Epidermal melanocyte (primary cell): ENCODE measurements around the gene MT1G.
"Not testable (repeated sequence)": the region's sequence is repeated elsewhere in the genome, so short reads cannot be mapped to it uniquely, and the experiment has no call there.

Experiments
- DNase-seq: peaks from one replicate; pipeline ENCODE4 v3.0.0; 2011; ENCODE audit warnings: low spot score; ENCODE audit not compliant: insufficient read length

Gene MT1G

DNA sequence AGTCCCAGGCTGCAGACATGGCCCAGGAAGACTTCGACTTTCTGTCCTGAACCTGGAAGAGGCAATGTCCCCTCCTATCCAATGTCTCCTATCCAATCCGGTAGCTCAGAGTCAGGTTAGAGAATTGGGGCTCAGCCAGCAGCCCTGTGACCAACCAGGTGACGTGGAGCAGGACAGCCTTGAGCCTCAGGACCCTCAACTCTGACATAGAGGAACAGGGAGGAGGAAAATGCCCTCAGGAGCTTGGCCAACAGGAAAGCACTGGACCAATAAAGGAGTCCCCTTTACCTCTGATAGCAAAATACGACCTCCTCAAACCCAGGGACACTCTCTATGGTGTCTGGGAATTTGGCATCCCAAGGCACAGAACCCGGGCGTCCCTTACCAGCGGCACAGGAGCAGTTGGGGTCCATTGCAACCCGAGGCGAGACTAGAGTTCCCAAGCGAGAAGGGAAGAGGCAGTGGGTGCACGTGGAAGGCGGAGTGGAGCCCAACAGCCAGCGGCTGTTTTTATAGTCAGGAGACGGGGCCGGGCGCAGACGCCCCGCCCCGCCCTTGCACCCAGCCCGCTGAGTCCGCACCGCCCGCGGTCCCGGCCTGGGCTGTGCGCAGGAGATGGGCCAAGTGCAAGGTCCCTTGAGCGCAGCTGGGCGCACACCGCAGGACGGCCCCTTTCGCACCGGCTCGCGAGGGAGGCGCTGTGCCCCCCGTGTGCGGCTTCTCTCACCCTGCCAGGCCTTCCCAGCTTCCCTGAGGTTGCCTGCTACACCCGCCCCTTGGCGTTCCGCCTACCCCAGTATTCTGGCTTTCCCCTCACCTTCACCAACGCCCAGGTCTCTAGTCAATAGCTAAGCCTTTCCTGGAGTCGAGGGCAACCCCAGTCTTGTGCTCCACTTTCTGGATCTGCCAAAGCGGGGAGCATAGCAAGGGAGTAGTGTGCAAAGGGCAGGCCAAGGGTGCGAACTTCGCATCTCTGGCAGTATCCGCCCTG lies at the start of gene MT1G:
Gene MT1G, minus strand, starts transcription at position 485 of the 991 bp plus-strand sequence. Its CDS starts 72 bp downstream, at position 413.
- DNase-seq: no peak

DNA sequence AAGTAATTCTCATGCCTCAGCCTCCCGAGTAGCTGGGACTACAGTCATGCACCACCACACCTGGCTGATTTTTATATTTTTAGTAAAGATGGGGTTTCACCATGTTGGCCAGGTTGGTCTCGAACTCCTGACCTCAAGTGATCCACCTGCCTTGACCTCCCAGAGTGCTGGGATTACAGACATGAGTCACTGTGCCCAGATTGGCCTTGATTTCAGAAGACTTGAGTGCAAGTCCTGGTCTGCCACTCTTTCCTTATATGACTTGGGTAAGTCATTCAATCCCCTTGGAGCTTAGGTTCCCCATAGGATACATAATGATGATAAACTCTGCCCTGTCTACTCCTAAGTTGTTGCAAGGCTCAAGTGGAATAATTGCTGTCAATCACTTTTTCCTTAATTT lies 49.7 kb upstream of the MT1G start:
- not testable (repeated sequence) for DNase-seq

DNA sequence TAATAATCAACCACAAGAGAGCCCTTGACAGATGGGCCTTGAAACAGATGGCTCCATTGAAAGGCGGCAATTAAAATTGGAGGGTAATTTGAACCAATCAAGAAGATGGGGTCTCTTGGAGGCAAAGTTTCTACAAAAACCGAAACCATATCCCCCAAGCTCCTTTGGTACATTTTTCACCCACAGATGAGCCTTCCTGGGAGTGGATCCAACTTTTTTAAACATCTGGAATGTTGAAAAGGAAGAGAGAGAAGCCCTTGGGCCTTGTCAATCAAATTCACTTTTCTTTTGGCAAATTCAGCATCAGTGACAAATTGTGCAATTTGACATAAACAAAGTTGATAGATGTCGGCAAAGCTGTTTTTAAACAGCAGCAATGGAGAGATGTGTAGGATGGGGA lies 48.9 kb upstream of the MT1G start:
- no peak for DNase-seq

DNA sequence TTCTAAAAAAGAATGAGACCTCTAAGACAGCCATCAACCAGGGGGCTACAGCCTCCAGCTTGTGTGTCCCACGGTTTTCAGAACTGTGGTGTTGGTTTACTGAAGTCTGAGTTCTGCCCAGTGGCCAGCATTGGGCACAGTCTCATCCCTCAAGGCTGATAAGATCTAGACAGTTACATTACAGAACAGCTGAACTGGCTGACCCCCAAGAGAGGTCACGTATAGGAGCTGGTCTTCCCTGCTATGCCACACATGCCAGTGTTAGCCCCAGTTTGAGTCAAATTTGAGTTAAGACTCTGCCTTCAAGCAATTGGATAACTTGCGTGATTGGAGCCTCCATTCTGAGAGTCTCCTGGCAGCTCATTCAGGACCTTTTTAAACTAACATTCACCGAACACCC lies 47.3 kb upstream of the MT1G start:
- no peak for DNase-seq

DNA sequence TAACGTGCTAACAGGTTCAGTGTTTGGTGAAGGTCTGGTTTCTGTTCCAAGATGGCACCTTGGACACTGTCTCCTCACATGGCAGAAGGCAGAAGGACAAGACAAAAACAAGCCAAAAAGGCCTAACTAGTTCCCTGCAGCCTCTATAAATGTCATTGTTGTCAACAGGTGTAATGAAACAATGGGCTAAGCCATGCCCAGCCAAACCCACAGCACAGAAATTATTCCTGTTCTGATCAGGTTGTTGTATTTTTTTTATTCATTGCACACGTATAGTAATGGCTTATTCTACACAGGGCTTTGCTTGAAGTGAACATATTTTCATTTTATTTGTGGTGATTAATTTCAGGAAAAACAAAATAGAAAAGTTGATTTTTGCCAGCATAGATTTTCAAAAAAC lies 45.9 kb upstream of the MT1G start:
- no peak for DNase-seq

DNA sequence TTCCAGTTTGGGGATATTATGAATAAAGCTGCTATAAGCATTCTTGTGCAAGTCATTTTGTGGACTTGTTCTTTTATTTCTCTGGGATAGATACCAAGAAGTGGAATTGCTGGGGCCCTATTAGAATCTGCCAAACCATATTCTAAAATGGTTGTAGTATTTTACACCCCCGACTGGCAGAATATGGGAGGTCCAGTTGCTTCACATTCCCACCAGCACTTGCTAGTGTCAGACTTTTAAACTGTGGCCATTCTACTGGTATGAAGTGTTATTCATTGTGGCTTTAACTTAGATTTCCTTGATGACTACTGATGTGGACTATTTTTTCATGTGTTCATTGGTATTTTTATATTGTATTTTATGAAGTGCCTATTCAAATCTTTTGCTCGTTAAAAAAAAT lies 44.0 kb upstream of the MT1G start:
- no peak for DNase-seq

DNA sequence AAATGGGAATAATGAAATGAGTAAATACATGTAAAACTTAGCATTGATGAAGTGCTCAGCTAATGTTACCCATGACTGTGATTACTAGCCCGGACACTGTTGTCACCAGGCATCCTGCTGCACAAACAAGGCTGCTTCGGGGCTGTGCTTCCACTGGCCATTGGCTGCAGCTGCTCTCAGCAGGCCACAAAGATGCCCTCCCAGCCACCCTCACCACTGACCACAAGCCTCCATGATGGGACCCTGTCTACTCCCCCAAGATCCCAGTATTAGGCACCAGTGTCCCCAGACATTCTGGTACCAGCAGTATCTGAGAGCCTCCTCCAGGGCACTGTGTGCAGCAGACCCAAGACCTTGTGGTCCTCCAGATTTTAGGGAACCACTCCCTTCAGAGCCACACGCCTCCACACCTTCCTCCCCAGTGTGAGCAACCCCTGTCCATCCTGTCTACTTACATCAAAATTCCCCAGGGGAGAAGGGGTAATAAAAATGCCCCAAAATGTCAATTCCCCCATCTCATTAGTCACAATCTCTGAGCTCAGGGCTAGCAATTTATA lies 42.4 kb upstream of the MT1G start:
- DNase-seq: no peak

DNA sequence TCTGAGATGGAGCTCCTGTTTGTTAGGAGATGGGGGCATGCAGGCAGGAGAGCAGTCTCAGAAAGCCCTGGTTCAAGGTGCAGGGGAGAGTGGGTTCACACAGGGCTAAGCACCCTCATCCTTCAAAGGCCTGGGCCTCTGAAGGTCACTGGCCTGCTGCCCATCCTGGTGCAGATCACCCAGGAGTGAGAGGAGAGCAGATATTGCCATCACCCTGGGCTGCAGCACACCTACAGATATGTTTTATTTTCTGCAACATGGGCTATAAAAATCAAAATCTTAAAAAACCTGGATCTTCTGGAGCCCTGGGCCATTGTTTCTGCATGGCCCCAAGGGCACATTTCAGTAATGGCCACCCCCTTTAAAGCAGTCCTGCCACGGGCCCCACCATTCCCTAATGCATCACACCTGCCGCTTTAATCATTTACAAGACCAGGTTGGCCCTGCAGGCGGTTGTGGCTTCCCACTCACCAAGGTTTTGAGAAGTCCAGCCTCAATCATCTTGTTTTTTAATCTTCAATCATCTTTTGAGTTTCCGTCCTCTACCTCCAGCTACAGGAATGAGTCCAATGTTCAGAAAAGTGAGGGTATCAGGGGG lies 41.7 kb upstream of the MT1G start:
- no peak for DNase-seq

DNA sequence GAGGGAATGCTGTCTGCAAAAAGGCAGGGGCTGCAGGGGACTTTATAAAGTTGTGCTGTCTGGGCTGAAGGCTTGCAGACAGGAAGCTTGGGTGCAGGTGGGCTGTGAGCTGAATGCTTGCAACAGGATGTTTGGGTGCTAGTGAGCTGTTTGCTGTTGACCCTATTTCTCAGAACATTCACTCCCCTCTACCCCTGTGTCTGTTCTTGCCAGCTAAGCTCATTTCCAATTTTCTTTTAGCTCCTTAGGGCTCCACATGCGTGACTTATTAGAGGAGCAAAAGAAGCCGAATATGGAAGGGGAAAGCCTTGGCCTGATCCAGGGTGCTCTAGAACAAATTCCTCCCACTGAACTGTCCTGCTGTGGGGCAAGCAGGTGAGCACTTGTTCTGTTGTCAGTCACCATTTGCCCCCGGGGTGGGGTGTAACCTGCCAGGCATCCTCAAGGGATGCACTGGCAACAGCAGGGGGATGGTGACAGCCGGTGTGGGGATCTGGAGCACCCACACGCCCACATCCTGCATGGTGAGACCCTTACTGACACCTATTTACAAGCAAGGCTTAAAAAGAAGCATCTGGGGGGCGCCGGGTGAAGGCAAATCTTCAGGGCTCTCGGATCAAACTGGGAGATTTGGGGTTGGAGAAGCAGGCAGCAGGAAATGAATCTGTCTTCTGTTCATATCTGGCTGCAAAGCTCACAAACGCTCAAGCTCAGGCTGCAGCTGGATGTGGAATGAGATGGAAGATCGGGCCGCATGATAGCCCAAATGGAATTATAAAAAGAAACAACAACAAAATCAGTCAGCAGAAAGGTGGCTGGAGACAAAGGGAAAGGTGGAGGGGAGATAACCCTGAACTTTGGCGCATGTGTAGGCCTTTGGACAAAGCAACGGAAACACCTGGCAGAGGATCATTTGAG lies 40.9 kb upstream of the MT1G start:
- DNase-seq: no peak

DNA sequence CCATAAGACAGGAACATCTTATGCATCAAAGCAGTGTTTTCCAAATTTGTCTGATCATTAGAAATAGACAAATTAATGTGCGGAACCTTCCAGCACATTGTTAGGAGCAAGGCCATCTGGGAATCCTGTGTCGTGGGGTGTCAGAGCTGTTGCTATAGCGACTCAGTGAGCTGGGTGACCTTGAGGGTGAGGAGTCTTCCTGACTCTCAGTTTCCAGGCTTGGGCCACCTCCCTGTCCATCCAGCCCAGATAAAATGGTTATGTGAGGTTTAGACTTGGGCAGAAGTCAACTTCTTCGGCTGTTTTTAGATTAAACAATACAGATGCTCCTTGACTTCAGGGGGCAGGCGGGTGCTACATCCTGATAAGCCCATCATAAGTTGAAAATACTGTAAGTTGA lies 35.0 kb upstream of the MT1G start:
- DNase-seq: no peak

DNA sequence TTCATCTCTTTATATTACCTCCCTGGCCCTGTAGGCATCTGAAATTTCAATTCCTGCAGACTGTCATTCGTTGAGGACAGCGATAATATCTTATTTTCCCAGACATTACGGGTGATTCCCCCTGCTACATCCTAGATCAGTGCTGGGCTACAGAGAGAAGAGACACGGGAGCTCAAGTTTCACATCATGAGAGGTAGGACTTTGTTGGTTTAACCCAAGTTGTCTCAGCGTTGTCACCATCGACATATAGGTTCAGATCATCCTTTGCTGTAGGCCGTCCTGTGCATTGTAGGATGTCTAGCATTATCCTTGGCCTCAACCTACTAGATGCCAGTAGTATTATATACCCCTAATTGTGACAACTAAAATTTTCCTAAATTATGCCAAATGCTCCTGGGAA lies 33.7 kb upstream of the MT1G start:
- DNase-seq: no peak

DNA sequence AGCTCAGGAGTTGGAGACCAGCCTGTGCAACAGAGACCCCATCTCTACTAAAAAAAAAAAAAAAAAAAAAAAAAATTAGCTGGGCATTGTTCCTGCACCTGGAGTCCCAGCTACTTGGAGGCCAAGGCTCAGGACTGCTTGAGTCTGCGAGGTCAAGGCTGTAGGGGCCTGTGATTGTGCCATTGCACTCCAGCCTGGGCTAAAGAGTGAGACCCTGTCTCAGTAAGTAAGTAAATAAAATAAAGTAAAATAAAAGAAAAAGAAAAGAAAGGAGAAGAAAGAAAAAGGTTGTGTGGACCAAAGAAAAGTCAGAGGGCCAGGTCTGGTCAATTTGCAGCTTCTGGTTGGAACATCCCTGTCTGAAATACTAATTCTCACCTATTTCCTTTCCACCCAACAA lies 32.8 kb upstream of the MT1G start:
- no peak for DNase-seq

DNA sequence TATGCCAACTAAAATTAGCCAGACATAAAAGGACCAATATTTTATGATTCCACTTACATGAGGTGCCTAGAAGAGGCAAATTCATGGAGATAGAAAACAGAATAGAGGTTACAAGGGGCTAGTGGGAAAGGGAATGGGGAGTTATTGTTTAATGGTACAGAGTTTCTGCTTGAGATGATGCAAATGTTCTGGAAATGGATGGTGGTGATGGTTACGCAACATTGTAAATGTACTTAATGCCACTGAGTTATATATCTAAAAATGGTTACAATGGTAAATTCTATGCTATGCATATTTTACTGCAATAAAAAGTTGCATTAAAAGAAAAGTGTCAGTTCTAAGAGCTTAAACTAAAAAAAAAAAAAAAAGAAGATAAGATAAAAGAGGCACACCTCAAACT lies 32.3 kb upstream of the MT1G start:
- no peak for DNase-seq

DNA sequence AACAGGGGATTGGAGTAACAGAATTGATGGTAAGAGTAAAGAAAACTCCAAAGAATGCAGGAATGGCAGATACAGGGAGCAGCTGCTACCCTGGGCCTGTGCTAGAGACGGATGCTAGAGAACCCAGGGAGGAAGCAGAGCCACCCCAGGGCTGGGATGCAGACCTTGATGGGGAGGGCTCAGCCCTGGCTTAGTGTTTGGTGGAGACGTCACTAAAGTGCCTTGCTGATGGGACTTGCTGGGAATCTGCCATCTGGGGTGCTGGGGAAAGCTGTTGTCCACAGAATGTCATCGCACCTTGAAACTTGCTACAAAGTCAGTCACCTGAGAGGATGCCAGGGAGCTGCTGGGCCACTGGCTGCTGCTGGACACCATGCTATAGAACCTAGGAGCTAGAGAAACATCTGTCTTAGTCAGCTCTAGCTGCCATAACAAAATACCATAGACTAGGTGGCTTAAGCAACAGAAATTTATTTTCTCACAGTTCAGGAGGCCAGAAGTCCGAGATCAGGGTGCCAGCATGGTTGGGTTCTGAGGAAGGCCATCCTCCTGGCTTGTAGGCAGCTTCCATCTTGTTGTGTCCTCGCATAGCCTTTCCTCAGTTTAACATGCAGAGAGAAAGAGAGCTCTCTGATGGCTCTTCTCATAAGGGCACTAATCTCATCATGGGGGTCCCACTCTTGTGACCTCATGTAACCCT lies 29.7 kb upstream of the MT1G start:
- no peak for DNase-seq

DNA sequence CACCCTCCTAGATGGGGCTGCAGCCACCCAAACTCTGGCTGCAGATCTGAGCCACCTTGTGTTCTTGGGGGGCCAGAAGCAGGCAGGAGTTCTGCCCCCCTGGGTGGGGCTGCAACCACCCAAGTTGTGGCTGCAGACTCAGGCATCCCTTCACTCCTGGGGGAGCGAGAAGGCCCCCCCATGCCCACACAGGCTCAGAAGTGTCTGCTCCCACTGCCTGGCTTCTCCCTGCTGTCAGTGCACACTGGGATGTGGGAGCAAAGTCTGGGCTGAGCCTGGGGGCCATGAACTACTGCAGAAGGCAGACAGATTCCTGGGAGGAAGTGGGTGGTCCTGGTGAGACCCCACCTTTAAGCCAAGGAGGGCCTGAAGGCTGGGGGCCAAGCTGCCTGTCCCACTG lies 27.4 kb upstream of the MT1G start:
- DNase-seq: no peak

DNA sequence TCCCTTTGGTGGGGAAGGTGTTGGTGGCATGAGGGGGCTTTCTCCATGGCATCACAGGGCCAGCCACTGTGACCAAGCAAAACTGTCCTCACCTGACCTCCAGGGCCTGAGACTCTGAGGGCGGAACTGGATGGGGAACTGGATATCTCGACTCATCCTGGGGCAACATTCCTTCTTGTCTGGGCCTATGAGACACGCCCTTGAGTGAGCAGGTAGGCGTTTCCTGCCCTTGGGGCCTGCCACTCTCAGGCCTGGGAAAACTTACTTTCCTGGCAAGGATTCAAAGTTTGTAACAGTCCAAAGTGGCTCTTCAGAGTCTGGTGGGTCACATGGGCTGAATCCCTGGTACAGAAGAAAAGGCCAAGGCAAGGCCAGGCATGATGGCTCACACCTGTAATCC lies 24.0 kb upstream of the MT1G start:
- DNase-seq: no peak

DNA sequence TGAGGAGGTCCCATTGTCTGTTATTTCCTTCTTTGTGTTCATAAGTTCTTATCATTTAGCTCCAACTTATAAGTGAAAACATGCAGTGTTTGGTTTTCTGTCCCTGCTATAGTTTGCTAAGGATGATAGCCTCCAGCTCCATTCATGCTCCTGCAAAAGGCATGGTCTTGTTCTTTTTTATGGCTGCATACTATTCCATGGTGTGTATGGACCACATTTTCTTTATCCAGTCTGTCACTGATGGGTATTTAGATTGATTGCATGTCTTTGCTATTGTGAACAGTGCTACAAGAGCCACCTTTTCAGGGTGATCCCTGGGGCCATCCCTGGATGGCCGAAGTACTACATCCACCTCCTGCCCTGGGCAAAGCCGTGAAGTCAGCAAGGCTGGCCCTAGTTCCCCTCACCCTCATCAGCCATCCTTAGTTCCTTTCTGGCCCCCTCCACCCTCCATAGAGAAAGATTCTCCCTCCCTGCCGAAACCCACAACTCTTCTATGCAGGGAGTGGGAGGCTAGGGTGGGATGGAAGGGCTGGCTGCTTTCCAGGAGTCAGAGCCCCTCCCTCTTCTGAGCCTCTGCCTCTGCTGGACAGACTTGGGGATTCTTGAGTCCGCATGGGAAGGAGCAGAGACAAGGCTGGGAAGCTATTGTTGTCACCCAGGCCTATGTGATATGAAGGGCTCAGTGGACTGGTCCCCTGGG lies 22.7 kb upstream of the MT1G start:
- no peak for DNase-seq

DNA sequence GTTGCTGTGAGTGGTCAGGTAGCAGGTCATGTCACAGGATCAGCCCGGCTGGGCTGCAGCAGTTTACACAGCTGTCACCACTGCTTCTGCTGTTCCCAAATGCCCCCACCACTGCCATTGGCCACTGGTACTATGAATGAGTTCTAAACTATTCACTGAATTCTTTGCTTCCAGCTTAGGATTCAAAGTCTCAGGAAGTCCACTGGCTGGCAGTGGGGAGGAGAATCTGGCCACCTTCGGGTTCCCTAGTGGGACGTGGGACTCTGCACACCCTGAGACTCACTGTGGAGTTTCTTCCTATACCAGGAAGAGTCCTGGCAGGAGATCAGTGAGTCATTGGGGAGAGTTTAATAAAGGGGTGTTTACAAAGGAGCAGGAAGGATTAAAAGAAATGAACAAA lies 21.3 kb upstream of the MT1G start:
- DNase-seq: no peak

DNA sequence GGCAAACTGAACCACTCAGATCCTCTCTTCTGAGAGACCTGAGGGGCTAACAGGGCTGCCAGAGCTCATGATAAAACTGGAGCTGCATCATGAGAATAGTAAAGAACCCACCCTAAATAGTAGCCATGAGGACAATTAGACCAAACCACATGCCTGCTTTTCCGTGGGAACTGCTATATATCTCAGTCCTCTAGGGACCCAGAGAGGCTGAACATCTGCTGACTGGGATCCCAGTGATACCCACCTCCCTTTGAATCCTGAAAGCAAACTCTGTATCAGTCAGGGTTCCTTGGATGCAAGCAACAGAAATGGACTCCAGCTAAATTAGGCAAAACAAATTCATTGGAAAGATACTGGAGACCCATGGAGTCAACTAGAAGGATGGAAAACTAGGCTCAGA lies 20.9 kb upstream of the MT1G start:
- no peak for DNase-seq

DNA sequence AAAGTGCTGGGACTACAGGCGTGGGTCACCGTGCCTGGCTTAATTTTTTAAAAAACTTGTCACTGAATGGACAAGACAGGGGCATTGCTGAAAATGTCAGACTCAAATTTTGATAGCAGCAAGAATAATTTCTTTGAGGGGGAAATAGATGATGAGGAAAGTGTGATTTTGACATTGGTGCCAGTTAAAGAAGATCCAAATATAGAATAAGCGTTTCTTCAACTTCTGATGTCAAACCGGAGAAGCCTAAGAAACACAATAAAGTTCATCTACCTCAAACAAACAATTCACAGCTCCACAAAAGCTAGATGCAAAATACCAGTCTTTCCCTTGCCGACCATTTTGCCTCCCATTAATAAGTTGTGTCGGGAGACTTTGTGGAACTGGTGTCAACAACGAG lies 18.9 kb upstream of the MT1G start:
- no peak for DNase-seq
